MM.1S (cell line): Measurements from ENCODE around the gene THRAP3.

Experiments used
- DNase-seq: peaks from one replicate; pipeline ENCODE4 v3.0.0-alpha.2; 2015
- H2AFZ ChIP-seq: fragments of 300-600 bp; sonication (generic); 2 replicates; pipeline ENCODE4 v1.6.0; 2016; ENCODE audit warnings: antibody characterized with exemption, low read length
- H3F3A ChIP-seq: fragments of 300-600 bp; sonication (generic); 2 replicates; pipeline ENCODE4 v1.6.1; 2016; ENCODE audit warnings: mild to moderate bottlenecking, antibody characterized with exemption, low read length, moderate library complexity, mixed read lengths; ENCODE audit not compliant: insufficient read depth
- H3K27ac ChIP-seq: fragments of 300-600 bp; sonication (generic); 2 replicates; pipeline ENCODE4 v1.5.1; 2016; ENCODE audit warnings: mild to moderate bottlenecking, low read length
- H3K27me3 ChIP-seq: fragments of 300-600 bp; sonication (generic); replicated peaks from 2 replicates; pipeline ENCODE4 v1.6.0; 2016; ENCODE audit warnings: low read length; ENCODE audit not compliant: insufficient read depth
- H3K36me3 ChIP-seq: fragments of 300-600 bp; sonication (generic); replicated peaks from 2 replicates; pipeline ENCODE4 v1.6.1; 2016; ENCODE audit warnings: mild to moderate bottlenecking, low read length, mixed read lengths; ENCODE audit not compliant: insufficient read depth
- H3K4me1 ChIP-seq: fragments of 300-600 bp; sonication (generic); 2 replicates; pipeline ENCODE4 v1.6.1; 2016; ENCODE audit warnings: low read length, mixed read lengths
- H3K4me2 ChIP-seq: fragments of 300-600 bp; sonication (generic); 2 replicates; pipeline ENCODE4 v1.6.0; 2016; ENCODE audit warnings: low read depth, low read length
- H3K4me3 ChIP-seq: fragments of 300-600 bp; sonication (generic); 2 replicates; pipeline ENCODE4 v1.5.1; 2016; ENCODE audit warnings: low read length, mixed read lengths
- H3K79me2 ChIP-seq: fragments of 300-600 bp; sonication (generic); 2 replicates; pipeline ENCODE4 v1.6.1; 2016; ENCODE audit warnings: mixed run types, low read length, mixed read lengths
- H3K9ac ChIP-seq: fragments of 300-600 bp; sonication (generic); 2 replicates; pipeline ENCODE4 v1.6.1; 2016; ENCODE audit warnings: low read length, mixed read lengths
- H3K9me2 ChIP-seq: fragments of 300-600 bp; sonication (generic); replicated peaks from 2 replicates; pipeline ENCODE4 v1.6.1; 2016; ENCODE audit warnings: mild to moderate bottlenecking, low read length, mixed read lengths; ENCODE audit not compliant: insufficient read depth
- H3K9me3 ChIP-seq: fragments of 300-600 bp; sonication (generic); replicated peaks from 2 replicates; pipeline ENCODE4 v1.6.1; 2016; ENCODE audit warnings: mild to moderate bottlenecking, low read length, mixed read lengths; ENCODE audit not compliant: insufficient read depth
- H4K20me1 ChIP-seq: fragments of 300-600 bp; sonication (generic); 2 replicates; pipeline ENCODE4 v1.6.1; 2016; ENCODE audit warnings: mild to moderate bottlenecking, low read length, moderate library complexity, mixed read lengths; ENCODE audit not compliant: insufficient read depth
- EZH2 ChIP-seq: fragments of 300-600 bp; sonication (generic); optimal IDR thresholded peaks from 2 replicates; pipeline ENCODE3; 2017; ENCODE audit warnings: low read depth, mild to moderate bottlenecking, antibody characterized with exemption, low read length, mixed read lengths
- EZH2phosphoT487 ChIP-seq: fragments of 300-600 bp; sonication (generic); IDR thresholded peaks from 2 replicates; pipeline ENCODE4 v1.6.1; 2018; ENCODE audit warnings: antibody characterized with exemption, low read length
- TF ChIP-seq, protein P1 (sequence below): fragments of 300-600 bp; sonication (generic); IDR thresholded peaks from 2 replicates; pipeline ENCODE4 v1.5.1; 2016; ENCODE audit warnings: antibody characterized with exemption, low read length, mixed read lengths

Gene THRAP3

DNA sequence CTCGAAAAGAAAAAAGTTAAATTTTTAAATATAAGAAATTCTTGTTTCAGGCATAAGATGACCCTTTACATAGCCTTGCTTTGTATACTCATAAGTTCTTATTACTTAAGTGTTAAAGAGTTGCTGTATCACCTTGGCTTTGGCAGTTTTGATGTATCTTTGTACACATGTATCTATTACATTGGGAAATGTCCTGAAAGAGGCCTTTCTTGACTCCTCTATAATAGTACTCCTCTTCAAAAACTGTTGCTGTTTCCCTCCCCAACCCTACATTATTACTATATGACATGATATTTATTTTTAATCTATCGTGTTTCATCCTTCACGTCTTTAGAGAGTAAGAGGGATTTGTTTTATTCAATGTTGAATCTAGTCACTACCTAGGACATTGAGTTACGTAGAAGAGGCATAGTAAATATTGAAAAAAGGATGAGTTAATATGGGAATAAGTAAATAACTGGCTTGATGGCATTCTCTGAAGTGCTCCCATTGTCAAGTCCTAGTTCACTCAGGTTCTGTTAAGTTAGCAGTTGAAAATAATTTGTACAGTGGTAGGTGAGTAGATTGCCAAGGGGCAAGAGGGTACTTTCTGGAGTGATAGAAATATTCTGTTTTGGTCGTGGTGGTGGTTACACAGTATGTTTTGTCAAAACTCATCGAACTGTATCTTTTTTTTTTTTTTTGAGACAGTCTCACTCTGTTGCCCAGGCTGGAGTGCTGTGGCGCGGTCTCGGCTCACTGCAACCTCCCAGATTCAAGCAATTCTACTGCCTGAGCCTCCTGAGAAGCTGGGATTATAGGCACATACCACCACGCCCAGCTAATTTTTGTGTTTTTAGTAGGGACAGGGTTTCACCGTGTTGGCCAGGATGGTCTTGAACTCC lies 8.2 kb downstream of the THRAP3 start:
- Histone ChIP-seq H3K4me1 (no peaks in the 10 kb centered on the region), H2AFZ (no peak overlapping the region), H3K27ac (no peak overlapping the region), H4K20me1 (peaks cover 40% of the 10 kb centered on the region), H3K9ac (no peak overlapping the region), H3K4me2 (no peak overlapping the region), H3K36me3 (peaks cover 16% of the 10 kb centered on the region; the same call in 1 of the 2 replicates), H3K27me3 (no peaks in the 10 kb centered on the region), H3K9me2 (no peaks in the 10 kb centered on the region), H3F3A (no peaks in the 10 kb centered on the region), H3K9me3 (no peaks in the 10 kb centered on the region), H3K79me2 (peaks cover 100% of the 10 kb centered on the region), H3K4me3 (no peak overlapping the region)
- TF ChIP-seq, protein P1, sequence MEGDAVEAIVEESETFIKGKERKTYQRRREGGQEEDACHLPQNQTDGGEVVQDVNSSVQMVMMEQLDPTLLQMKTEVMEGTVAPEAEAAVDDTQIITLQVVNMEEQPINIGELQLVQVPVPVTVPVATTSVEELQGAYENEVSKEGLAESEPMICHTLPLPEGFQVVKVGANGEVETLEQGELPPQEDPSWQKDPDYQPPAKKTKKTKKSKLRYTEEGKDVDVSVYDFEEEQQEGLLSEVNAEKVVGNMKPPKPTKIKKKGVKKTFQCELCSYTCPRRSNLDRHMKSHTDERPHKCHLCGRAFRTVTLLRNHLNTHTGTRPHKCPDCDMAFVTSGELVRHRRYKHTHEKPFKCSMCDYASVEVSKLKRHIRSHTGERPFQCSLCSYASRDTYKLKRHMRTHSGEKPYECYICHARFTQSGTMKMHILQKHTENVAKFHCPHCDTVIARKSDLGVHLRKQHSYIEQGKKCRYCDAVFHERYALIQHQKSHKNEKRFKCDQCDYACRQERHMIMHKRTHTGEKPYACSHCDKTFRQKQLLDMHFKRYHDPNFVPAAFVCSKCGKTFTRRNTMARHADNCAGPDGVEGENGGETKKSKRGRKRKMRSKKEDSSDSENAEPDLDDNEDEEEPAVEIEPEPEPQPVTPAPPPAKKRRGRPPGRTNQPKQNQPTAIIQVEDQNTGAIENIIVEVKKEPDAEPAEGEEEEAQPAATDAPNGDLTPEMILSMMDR = no peak
- TF ChIP-seq EZH2 = no peak
- TF ChIP-seq EZH2phosphoT487 = no peak
- DNase-seq = no peak

DNA sequence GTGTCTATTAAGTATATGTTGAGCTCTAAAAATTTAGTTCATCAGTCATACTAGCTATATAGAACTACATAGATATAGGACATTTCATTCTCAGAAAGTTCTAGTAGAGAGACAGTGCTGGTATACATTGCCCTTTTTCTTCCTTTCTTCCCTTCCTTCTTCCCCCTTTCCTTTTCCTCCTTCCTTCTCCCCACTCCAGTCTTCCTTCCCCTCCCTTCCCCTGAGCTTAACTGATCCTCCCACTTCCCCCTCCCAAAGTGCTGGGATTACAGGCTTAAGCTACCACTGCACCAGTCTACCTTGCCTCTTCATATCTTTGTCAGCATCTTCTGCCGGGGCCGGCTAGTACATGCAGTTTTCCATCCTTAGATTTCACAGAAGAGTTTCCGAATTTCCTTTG lies 12.1 kb downstream of the THRAP3 start:
- Histone ChIP-seq H2AFZ (no peak overlapping the region), H4K20me1 (peaks cover 45% of the 10 kb centered on the region), H3K4me2 (no peak overlapping the region), H3K36me3 (peaks cover 6% of the 10 kb centered on the region; the same call in 1 of the 2 replicates), H3K79me2 (peaks cover 99% of the 10 kb centered on the region), H3K9me2 (no peaks in the 10 kb centered on the region), H3K9me3 (no peaks in the 10 kb centered on the region), H3K27me3 (no peaks in the 10 kb centered on the region), H3K4me1 (no peaks in the 10 kb centered on the region), H3F3A (no peaks in the 10 kb centered on the region), H3K4me3 (no peak overlapping the region), H3K27ac (no peak overlapping the region), H3K9ac (no peak overlapping the region)
- no peak for DNase-seq
- TF ChIP-seq, protein P1 = no peak
- TF ChIP-seq EZH2 (no peak), EZH2phosphoT487 (no peak)

DNA sequence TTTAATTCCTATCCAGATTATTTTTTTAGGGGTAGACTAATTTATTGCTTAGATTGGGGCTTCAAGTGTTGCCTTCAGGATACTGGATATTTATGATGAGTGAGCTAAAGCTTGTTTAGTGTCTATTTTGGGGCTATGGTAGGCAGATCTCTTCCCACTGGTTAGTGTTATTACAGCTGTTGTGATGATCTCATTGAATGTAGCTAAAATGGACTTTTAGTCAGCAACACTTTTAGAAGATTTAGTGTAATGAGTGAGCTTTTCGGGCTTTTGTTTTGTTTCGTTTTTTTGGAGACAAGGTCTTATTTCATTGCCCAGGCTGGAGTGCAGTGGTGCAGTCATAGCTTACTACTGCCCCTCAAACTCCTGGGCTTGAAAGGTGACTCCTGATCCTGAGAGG lies 14.2 kb downstream of the THRAP3 start:
- TF ChIP-seq, protein P1 = no peak
- TF ChIP-seq EZH2 (no peak), EZH2phosphoT487 (no peak)
- Histone ChIP-seq H3K4me2 (no peak overlapping the region), H3K9me3 (no peaks in the 10 kb centered on the region)

More for the DNA sequence above, 14.2 kb downstream of the THRAP3 start:
- Histone ChIP-seq H3F3A (no peaks in the 10 kb centered on the region), H3K9ac (no peak overlapping the region), H3K27me3 (no peaks in the 10 kb centered on the region), H3K4me1 (no peaks in the 10 kb centered on the region), H3K79me2 (peaks cover 95% of the 10 kb centered on the region), H4K20me1 (peaks cover 40% of the 10 kb centered on the region), H3K36me3 (peaks cover 4% of the 10 kb centered on the region; the same call in 1 of the 2 replicates), H3K4me3 (no peak overlapping the region), H3K9me2 (no peaks in the 10 kb centered on the region), H3K27ac (no peak overlapping the region), H2AFZ (no peak overlapping the region)
- DNase-seq = no peak
